SK-N-SH treated with all-trans-retinoic acid at 6 μM for 48 hours (cell line): ENCODE results near the gene GPC6.

ENCODE experiments used
- ATAC-seq: fragments of 200-7000 bp; cut with Tn5 transposase; 3 replicates; pipeline ENCODE4 v1.9.1; 2020; ENCODE audit warnings: mild to moderate bottlenecking, moderate library complexity
- ARNTL ChIP-seq: fragments of 450-650 bp; formaldehyde crosslinking; IDR thresholded peaks from 2 replicates; pipeline ENCODE4 v1.5.0; 2020; ENCODE audit warnings: low read depth, mild to moderate bottlenecking, moderate library complexity, borderline replicate concordance
- BACH2 ChIP-seq: fragments of 250-450 bp; sonication (Bioruptor Pico); IDR thresholded peaks from 2 replicates; pipeline ENCODE4 v1.9.0; 2021; ENCODE audit warnings: mild to moderate bottlenecking, borderline replicate concordance
- CREB5 ChIP-seq: fragments of 250-450 bp; sonication (Bioruptor Pico); IDR thresholded peaks from 2 replicates; pipeline ENCODE4 v1.5.1; 2020; ENCODE audit warnings: low read depth, mild to moderate bottlenecking, moderate library complexity
- CSDC2 ChIP-seq: fragments of 250-450 bp; sonication (Bioruptor Pico); IDR thresholded peaks from 2 replicates; pipeline ENCODE4 v1.5.0; 2020; ENCODE audit warnings: mild to moderate bottlenecking, moderate library complexity
- CSRNP3 ChIP-seq: fragments of 250-450 bp; sonication (Bioruptor Pico); IDR thresholded peaks from 2 replicates; pipeline ENCODE4 v1.5.1; 2021; ENCODE audit warnings: mild to moderate bottlenecking, moderate library complexity
- ESRRG ChIP-seq: fragments of 250-450 bp; sonication (Bioruptor Pico); IDR thresholded peaks from 2 replicates; pipeline ENCODE4 v1.6.1; 2021; ENCODE audit warnings: mild to moderate bottlenecking
- GLIS3 ChIP-seq: fragments of 250-450 bp; sonication (Bioruptor Pico); IDR thresholded peaks from 2 replicates; pipeline ENCODE4 v1.5.0; 2020; ENCODE audit warnings: mild to moderate bottlenecking, moderate library complexity
- ISL1 ChIP-seq: fragments of 250-450 bp; sonication (Bioruptor Pico); IDR thresholded peaks from 2 replicates; pipeline ENCODE4 v2.1.2; 2022; ENCODE audit warnings: mild to moderate bottlenecking, moderate library complexity
- OSR1 ChIP-seq: fragments of 250-450 bp; sonication (Bioruptor Pico); IDR thresholded peaks from 2 replicates; pipeline ENCODE4 v1.8.0; 2022; ENCODE audit warnings: moderate library complexity, mild to moderate bottlenecking, inconsistent platforms
- PPARA ChIP-seq: fragments of 250-450 bp; sonication (Bioruptor Pico); IDR thresholded peaks from 2 replicates; pipeline ENCODE4 v1.5.0; 2020; ENCODE audit warnings: mild to moderate bottlenecking, borderline replicate concordance
- RARB ChIP-seq: fragments of 250-450 bp; sonication (Bioruptor Pico); IDR thresholded peaks from 2 replicates; pipeline ENCODE4 v1.8.0; 2021; ENCODE audit warnings: mild to moderate bottlenecking, moderate library complexity
- SNAI2 ChIP-seq: fragments of 250-450 bp; sonication (Bioruptor Pico); IDR thresholded peaks from 2 replicates; pipeline ENCODE4 v1.5.0; 2020; ENCODE audit warnings: mild to moderate bottlenecking, moderate library complexity
- TCF4 ChIP-seq: fragments of 250-450 bp; sonication (Bioruptor Pico); IDR thresholded peaks from 2 replicates; pipeline ENCODE4 v1.8.0; 2021; ENCODE audit warnings: mild to moderate bottlenecking, moderate library complexity, borderline replicate concordance
- TOX ChIP-seq: fragments of 250-450 bp; sonication (Bioruptor Pico); IDR thresholded peaks from 2 replicates; pipeline ENCODE4 v1.8.0; 2021; ENCODE audit warnings: mild to moderate bottlenecking, moderate library complexity, borderline replicate concordance
- TSHZ2 ChIP-seq: fragments of 250-450 bp; sonication (Bioruptor Pico); IDR thresholded peaks from 2 replicates; pipeline ENCODE4 v1.5.0; 2020; ENCODE audit warnings: mild to moderate bottlenecking, moderate library complexity
- ZC3H10 ChIP-seq: fragments of 250-450 bp; sonication (Bioruptor Pico); IDR thresholded peaks from 2 replicates; pipeline ENCODE4 v1.5.1; 2021; ENCODE audit warnings: mild to moderate bottlenecking, moderate library complexity
- ZFP30 ChIP-seq: fragments of 450-650 bp; formaldehyde crosslinking; IDR thresholded peaks from 2 replicates; pipeline ENCODE4 v1.5.0; 2022; ENCODE audit warnings: mild to moderate bottlenecking, moderate library complexity
- TF ChIP-seq, protein P1 (sequence below): fragments of 250-450 bp; sonication (Bioruptor Pico); IDR thresholded peaks from 2 replicates; pipeline ENCODE4 v1.8.0; 2020; ENCODE audit warnings: mild to moderate bottlenecking, moderate library complexity, borderline replicate concordance
- TF ChIP-seq, protein P2 (sequence below): fragments of 250-450 bp; sonication (Bioruptor Pico); IDR thresholded peaks from 2 replicates; pipeline ENCODE4 v1.8.0; 2021; ENCODE audit warnings: low read depth, mild to moderate bottlenecking, moderate library complexity, borderline replicate concordance

The GPC6 gene

DNA sequence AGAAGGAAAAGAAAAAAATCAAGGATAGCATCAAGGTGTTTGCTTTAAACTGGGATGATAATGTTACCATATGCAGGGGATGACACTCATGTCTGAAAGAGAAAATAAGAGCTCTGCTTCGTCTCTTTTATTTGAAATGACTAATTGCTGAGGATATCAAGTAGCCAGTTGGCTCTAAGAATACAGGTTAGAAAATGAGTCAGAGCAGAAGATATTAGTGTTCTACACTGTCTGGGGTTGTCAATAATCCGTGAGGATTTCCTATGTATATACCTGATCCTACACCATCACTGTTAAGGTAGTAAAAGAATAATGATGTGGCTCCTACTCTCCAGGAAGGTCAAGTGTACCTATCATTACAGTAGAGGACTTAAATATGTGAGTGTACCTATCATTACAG is 562.5 kb downstream of the GPC6 start:
- TF ChIP-seq OSR1 (CRISPR knock-in tag) (no peak), TOX (no peak), GLIS3 (CRISPR knock-in tag) (no peak), TCF4 (no peak), BACH2 (CRISPR knock-in tag) (no peak), CSRNP3 (no peak), ZFP30 (CRISPR knock-in tag) (no peak), SNAI2 (no peak), CSDC2 (CRISPR knock-in tag) (no peak), TSHZ2 (CRISPR knock-in tag) (no peak), ISL1 (CRISPR knock-in tag) (no peak), ARNTL (no peak), RARB (CRISPR knock-in tag) (no peak)
- TF ChIP-seq, protein P1, sequence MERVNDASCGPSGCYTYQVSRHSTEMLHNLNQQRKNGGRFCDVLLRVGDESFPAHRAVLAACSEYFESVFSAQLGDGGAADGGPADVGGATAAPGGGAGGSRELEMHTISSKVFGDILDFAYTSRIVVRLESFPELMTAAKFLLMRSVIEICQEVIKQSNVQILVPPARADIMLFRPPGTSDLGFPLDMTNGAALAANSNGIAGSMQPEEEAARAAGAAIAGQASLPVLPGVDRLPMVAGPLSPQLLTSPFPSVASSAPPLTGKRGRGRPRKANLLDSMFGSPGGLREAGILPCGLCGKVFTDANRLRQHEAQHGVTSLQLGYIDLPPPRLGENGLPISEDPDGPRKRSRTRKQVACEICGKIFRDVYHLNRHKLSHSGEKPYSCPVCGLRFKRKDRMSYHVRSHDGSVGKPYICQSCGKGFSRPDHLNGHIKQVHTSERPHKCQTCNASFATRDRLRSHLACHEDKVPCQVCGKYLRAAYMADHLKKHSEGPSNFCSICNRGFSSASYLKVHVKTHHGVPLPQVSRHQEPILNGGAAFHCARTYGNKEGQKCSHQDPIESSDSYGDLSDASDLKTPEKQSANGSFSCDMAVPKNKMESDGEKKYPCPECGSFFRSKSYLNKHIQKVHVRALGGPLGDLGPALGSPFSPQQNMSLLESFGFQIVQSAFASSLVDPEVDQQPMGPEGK (CRISPR knock-in tag), result no peak
- TF ChIP-seq, protein P2, sequence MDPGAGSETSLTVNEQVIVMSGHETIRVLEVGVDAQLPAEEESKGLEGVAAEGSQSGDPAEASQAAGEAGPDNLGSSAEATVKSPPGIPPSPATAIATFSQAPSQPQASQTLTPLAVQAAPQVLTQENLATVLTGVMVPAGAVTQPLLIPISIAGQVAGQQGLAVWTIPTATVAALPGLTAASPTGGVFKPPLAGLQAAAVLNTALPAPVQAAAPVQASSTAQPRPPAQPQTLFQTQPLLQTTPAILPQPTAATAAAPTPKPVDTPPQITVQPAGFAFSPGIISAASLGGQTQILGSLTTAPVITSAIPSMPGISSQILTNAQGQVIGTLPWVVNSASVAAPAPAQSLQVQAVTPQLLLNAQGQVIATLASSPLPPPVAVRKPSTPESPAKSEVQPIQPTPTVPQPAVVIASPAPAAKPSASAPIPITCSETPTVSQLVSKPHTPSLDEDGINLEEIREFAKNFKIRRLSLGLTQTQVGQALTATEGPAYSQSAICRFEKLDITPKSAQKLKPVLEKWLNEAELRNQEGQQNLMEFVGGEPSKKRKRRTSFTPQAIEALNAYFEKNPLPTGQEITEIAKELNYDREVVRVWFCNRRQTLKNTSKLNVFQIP (CRISPR knock-in tag), result no peak
- ATAC-seq, result no peak

DNA sequence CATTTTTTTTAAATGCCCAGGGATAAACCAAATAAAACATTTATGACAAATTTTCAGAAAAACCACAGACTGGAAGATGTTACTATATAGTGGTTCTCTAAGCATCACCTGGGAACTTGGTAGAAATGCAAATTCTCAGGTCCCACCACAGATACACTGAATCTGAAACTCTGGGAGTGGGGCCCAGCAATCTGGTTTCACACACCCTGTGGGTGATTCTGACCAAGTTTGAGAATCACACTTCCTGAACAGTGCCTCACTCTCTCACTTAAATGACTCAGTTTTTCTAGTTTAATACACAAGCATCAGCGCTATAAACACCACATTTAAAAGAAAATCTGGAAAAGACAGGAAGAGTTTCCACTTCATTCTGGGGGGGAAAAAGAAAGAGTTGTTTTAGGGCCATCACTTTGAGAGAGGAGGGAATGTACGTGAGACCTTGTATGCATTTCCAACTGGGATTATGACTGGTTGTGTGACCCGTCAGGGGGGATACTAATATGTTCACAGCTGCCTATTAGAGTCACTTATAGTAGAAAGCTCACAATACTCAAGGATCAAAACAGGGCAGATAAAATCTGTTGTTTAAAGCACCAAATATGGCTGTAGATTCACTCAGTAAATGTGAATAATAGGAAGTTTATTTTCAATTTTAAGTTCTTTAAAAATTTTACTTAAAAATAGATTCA is 567.7 kb downstream of the GPC6 start:
- no peak for ATAC-seq
- no peak for TF ChIP-seq CSDC2 (CRISPR knock-in tag)
- TF ChIP-seq ZC3H10 (CRISPR knock-in tag), result no peak
- TF ChIP-seq, protein P2 (CRISPR knock-in tag), result no peak
- TF ChIP-seq RARB (CRISPR knock-in tag), result no peak
- no peak for TF ChIP-seq PPARA
- no peak for TF ChIP-seq ISL1 (CRISPR knock-in tag)
- TF ChIP-seq TOX, result no peak
- TF ChIP-seq GLIS3 (CRISPR knock-in tag), result no peak
- TF ChIP-seq ESRRG (CRISPR knock-in tag), result no peak
- TF ChIP-seq, all 23 proteins: peak for 0

- ATAC-seq, result no peak
- TF ChIP-seq CREB5, result no peak
- TF ChIP-seq RARB (CRISPR knock-in tag), result no peak
- no peak for TF ChIP-seq ZFP30 (CRISPR knock-in tag)
- TF ChIP-seq, protein P2 (CRISPR knock-in tag), result no peak
- no peak for TF ChIP-seq TCF4
- TF ChIP-seq ISL1 (CRISPR knock-in tag), result no peak
- TF ChIP-seq SNAI2, result no peak
- TF ChIP-seq ZC3H10 (CRISPR knock-in tag), result no peak
Observed at GRCh38 chr13:93797463-93797862, 570.9 kb downstream of the GPC6 start.
